GM18505 (cell line): ENCODE results near the gene MUC5AC.

ENCODE experiments used
- ATAC-seq: cut with Tn5 transposase; IDR thresholded peaks from one replicate; pipeline ENCODE4 v1.9.1; 2021; ENCODE audit not compliant: unreplicated experiment
- POLR2A ChIP-seq: IDR thresholded peaks from 4 replicates; pipeline ENCODE4 v1.6.1; 2011; ENCODE audit warnings: borderline replicate concordance; ENCODE audit not compliant: insufficient read depth, insufficient read length; ENCODE audit errors: extremely low read depth

MUC5AC gene

DNA sequence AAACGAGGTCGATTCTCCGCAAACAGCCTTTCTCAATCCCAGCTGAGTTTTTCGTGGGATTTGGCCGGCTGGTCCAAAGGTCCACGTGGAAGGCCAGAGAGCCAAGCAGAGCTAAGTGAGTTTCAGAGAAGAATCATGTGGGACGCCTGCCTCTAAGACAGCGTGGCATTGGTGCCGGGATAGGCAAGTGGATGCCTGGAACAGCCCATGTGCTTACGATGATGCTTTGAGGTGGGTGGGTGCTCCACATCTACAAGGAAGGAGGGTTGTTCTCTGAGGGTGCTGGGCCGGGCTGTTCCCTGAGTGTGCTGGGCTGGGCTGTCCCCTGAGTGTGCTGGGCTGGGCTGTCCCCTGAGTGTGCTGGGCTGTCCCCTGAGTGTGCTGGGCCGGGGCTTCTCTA is 41.6 kb upstream of the MUC5AC start:
- no peak for ATAC-seq
- no peak for TF ChIP-seq POLR2A

DNA sequence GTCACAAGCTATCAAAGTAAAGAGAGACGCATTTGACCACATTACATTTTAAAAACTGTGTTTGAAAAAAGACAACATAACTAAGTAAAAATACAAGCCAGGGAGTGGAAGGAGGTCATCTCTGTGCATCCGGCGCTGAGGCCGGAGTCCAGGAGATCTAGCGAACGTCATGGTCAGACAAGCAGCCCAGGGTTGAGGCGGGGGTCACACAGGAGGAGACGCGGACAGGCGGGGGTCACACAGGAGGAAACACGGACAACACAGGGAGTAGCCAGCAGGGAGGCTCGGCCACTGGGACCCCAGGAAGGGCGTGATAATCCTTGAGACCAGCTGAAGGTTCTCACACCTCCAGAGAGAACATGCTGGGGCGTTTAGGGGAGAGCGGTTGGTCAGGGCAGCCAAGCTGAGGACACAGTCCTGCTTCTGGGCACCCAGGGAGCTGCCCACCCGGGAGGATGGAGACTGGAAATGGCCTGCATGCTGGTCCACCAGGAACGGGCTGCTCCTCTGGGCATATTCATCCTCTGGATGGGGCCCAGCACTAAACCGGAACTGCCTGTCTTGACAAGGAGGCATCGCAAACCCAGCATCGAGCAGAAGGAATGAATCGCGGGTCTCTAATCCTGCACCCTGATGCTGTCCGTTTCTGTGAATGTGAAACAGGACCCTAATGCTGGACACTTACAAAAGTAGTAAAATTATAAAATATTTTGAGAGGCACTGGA is 40.9 kb upstream of the MUC5AC start:
- ATAC-seq: no peak
- TF ChIP-seq POLR2A: no peak

DNA sequence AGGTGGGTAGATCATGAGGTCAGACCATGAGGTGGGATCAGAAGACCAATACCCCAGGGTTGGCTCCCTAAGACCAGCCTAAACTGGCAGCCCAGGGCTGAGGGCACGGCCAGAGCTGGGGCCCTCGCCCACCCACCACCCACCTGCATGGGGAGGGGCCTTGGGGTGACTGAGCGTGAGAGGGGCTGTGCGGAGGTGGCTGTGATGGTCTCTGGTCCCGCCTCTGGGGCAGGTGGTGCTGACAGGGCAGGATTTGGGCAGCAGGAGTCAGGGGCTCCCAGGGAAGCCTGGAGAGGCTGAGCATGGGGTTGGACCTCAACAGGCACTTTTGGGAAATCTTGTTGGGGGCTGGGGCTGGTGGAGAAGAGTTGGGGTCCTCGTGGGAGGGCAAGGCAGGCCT is 39.8 kb upstream of the MUC5AC start:
- ATAC-seq: no peak

DNA sequence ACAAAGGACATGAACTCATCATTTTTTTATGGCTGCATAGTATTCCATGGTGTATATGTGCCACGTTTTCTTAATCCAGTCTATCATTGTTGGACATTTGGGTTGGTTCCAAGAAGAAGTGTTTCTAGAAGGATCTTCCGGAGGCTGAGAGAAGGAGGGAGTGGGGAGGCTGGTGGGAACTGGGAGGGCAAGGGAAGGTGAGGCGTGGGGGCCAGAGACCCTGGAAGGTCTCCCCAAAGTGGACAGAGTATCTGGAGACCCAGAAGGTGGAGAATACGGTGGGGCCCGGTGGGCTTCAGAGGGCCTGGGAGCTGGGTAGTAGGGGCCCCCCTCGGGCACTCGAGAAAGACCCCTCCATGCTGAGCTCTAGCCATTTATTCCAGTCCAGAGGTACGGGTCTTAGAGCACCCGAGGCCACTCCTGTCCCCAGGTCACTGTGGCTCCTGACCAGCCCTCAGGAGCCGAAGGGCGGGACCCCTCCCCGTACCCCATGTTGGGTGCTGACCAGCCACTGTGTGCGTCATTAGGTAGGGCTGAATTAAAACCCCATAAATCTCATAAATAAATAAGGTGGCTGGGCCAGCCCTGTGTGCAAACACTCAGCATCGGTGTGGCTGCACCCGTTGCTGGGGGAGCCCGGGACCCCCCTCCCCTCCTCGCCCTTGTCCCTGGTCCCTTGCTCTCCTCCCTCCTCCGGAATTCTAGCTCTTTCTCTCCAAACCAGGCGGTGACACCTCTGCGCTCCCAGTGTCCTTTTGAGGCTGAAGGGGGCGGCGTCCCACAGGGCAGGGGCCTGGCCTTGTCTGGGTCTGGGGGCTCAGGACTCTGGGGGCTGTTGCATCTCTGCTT is 38.8 kb upstream of the MUC5AC start:
- no peak for TF ChIP-seq POLR2A
- ATAC-seq: no peak

More for the DNA sequence above, 39.8 kb upstream of the MUC5AC start:
- TF ChIP-seq POLR2A: no peak

DNA sequence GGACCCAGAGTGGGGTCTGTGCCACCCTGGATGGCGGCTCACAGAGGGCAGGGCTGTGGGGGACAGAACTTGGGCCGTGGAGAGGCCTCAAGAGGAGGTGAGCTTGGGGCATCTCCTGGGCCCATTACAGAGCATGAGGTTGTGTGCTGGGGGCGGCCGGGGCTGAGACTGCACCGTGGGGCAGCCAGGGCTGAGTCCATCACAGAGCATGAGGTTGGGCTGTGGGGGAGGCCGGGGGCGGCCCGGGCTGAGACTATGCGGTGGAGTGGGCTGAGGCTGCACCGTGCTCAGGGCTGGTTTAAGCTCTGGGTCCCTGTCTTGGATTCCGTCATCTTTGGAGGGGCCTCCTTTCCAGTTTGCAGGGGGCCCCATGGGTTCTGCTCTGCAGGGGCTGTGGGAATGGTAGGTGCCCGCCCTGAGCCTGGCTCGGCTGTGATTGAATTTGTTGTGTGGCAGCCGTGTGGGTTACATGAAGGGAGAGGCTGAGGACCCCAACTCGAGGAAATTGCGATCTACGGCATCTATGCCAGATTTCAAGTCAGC is 38.1 kb upstream of the MUC5AC start:
- no peak for TF ChIP-seq POLR2A
- ATAC-seq: no peak

DNA sequence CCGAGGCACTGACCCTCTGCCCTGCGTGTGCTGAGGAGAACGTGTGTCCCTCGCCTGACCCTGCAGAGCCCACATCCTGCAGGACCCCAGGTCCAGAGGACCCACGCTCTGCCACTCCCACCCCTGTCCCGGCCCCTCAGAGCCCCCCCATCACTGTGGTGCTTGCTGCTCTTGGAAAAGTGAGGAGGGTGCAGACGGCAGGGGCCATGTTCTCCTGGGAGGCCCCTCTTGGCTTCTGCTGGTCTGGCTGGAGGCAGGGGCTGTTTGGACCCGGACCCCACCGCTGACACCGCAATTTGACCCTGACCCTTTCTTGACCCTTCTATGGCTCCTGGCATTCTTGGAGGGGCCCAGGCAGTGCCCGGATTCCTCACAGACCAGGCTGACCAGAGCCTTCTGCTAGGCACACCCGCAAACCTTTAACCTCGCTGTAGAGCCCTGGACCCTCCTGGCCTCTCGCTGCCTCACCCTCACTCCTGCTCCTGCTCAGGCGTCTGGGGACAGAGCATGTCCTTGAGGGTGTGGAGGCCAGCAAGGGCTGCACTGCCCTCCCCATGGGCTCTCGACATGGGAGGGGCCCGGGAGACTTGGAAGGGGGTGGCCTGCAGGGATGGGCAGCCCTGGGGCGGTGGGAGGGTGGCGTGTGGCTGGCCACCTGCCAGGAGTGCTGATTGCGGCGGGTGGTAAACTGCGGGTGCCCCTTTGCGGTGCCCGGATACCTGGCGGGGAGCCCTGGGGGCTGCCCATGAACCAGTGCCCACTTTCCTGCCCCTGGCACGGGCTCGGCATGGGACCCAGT is 37.0 kb upstream of the MUC5AC start:
- no peak for ATAC-seq
- no peak for TF ChIP-seq POLR2A

DNA sequence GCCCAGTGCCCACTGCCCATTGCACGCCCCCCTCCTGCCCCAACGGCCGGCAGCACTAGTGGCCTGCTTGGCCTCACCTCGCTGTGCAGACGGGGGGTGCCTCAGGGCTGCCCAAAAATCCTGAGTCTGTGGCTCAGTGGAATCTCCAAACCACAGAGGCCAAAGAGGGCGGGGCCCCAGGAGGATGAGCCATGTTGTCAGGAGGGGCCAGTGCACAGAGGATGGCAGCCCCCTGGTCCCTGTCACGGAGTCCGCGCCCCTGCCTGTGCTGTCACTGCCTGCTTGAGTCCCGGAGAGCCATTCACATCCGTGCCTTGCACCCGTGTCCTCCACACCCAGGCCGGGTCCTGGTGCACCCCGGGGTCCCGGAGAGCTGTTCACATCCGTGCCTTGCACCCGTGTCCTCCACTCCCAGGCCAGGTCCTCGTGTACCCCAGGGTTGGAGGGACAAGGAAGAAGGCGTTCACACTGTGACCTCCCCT is 36.4 kb upstream of the MUC5AC start:
- no peak for TF ChIP-seq POLR2A
- no peak for ATAC-seq

DNA sequence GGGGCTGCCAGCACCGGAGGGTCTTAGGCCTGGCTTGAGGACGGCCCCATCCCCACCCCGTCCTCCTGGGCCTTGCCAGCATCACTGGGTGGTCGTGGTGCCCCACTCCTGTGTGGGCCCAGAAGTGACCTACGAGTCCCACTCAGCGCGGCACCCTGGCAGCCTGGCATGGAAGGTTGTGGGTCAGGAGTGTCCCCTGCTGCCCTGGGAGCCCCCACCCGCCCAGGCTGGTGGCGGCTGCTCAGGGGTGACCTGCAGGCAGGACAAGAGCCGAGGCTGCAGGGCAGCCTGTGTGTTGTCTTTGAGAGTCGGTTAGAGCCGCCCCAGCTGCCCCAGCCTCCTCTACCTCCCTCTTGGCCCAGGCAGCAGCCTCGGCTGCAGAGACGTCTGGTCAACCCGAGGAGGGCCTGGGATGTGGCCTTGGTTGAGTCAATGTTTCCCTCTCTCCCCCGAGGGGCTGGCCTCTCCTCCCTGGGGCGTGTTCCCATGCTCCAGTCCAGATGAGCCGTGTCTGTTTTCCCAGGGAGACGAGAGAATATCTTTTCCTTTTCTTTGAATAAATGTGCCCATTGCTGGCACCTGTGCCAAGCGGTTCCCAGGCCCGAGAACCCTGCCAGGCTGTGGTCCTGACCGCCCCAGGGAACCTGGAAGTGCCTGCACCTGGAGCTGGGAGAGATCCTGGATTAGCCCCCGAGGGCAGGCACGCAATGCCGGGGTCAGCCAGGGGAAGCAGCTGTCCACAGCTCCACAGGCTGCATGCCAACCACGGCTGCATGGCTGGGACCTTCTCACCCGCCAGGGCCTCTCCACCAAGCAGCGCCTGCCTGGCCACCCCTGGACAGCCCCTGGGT is 35.7 kb upstream of the MUC5AC start:
- no peak for ATAC-seq
- TF ChIP-seq POLR2A: no peak

DNA sequence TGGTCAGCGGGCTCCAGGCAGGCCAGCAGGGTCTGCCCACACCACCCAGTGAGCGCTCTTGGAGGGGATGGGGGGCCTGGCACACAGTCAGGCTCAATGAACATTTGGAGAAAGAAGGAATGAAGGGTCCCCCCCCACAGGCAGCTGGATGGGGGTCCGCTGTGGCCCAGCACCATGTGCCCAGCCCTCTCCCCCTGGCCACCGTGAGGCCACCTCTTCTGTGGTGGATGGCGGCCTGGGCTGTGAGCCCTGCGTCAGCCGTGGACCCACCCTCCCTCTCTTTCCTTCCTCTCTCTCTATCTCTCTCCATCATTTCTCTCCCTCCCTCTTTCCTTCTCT is 35.1 kb upstream of the MUC5AC start:
- no peak for ATAC-seq
- no peak for TF ChIP-seq POLR2A

DNA sequence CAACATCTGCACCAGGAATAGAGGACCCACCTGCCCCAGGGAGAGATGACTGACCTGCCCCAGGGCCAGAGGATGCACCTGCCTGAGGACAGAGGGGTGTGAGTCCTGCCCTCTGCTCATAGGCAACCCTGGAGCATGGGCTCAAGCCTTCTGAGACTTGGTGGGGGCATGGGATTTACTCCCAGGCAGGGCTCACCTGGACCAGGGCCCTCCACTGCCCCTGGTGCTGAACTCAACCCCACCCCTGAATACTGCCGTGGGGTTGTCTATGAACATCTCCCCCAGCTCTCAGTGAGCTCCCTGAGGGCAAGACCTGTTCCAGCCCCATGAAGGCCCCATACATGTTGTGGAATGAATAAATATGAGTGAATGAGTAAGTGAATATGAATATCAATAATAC is 33.8 kb upstream of the MUC5AC start:
- TF ChIP-seq POLR2A: no peak
- ATAC-seq: no peak

DNA sequence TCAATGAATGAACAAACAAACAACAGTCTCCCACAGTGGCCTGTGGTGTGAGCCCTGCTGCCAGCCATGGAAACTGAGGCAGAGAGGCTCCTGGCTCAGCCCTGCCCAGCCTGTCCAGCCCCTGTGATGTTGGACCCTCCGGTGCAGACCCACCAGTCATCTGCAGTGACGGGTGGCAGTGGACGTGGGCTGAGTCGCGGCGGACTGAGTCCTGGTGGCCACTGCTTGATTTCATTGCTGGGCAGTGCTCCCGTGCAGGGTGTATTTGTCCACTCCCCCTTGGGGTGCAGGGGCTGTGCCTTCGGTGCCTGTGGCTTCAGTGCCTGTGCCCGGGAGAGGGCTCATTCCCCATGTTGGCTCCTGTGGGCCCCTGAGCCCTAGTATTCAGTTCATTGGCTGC is 31.9 kb upstream of the MUC5AC start:
- no peak for TF ChIP-seq POLR2A
- ATAC-seq: no peak

DNA sequence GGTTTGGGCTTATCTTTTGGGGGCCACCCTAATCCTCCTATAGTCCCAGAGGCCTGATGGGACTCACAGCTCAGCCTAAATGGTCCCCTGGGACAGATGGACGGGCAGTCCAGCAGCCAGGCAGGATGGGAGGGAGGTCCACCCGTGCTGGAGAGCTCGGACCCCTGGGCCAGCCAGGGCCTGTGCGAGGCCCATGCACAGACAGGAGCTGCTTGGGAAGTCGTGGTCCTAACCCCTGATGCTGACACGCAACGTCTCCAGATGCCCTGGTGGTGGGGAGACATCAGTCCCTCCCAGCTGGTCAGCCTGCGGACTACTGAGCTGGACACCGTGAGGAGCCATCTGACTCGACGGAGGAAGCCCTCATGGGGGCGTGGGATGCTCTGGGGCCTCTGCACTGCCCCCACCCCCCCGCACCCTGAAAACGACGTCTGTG is 31.2 kb upstream of the MUC5AC start:
- no peak for ATAC-seq

More for the DNA sequence above, 31.2 kb upstream of the MUC5AC start:
- TF ChIP-seq POLR2A: no peak
